Measurements from ENCODE around the gene CELSR1. TPM values are rescaled to one million over a fixed set of nuclear protein-coding genes. Genes with fewer than 3 reads are reported as not detected.

The CELSR1 gene
- total and polyA plus RNA-seq, 3 experiments from 2014 or later, result 0.15 to 0.33 (median 0.30) TPM

DNA sequence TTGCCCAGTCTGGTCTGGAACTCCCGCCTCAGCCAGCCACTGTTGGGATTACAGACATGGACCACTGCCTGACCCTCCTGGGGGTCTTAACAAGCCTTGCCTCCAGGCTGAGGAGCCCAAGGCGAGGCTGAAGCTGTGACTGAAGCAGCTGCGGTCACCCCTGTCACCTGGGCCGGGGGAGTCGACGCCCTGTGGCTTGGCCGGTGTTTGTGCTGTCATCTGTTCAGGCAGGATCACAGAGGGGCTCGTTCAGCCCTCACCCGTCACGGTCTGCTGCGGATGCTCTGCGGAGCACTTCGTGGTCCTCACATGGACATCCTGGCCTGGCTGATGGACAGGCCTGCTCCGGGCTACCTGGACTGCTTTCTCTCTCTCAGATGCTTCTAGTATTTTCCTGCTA is 178.1 kb downstream of the CELSR1 start:
- H3K36me3 Mint-ChIP-seq, result peaks cover 0 to 32% (median 1%) of the 10 kb centered on the region in 3 donors
- POLR2A ChIA-PET, result no interaction called here
- Histone ChIP-seq H3K27ac (ENCODE audit: low read depth, low read length) (no peak overlapping the region), H3K27me3 (ENCODE audit: insufficient read depth, low read length, poor library complexity, severe bottlenecking) (no peaks in the 10 kb centered on the region), H3K4me1 (ENCODE audit: insufficient read depth, low read length) (no peaks in the 10 kb centered on the region), H3K9me3 (ENCODE audit: low read length) (no peaks in the 10 kb centered on the region), H3K36me3 (ENCODE audit: insufficient read depth, low read length) (no peaks in the 10 kb centered on the region), H3K4me3 (ENCODE audit: low read length) (no peak overlapping the region)
- DNase-seq, result no peak
- peaks cover 0 to 4% (median 3%) of the 10 kb centered on the region in 3 donors for H3K4me1 Mint-ChIP-seq
- H3K27ac Mint-ChIP-seq, result peak overlapping the region in 2 of 8 donors; percentile 42 to 54
- no peak overlapping the region for H3K4me3 Mint-ChIP-seq
- H3K27me3 Mint-ChIP-seq, result peaks cover 0 to 3% of the 10 kb centered on the region in 2 donors
- CTCF ChIA-PET, result interaction anchor here (4.9 kb wide), 1 partner anchor 8 kb away, joined by 18 read pairs; no protein-coding TSS in a partner anchor
- H3K9me3 Mint-ChIP-seq, result no peaks in the 10 kb centered on the region

DNA sequence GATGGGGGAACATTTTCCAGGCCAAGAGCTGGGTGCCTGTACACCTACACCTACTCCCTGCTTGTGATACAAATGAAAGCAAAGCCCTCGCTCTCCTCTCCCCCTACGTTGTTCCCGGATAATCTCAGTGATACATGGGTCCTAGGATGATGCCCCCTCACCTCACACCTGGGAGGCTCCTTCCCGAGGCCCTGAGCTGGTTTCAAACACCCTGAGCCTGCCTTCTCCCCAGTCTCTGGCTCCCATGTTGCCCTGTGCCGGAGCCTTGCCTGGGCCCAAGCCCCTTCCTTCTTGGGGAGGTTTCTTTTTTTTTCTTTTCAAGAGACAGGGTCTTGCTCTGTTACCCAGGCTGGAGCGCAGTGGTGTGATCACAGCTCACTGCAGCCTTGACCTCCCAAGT is 178.7 kb downstream of the CELSR1 start:
- no peak for DNase-seq
- Histone ChIP-seq H3K27me3 (ENCODE audit: insufficient read depth, low read length, poor library complexity, severe bottlenecking) (no peaks in the 10 kb centered on the region), H3K36me3 (ENCODE audit: insufficient read depth, low read length) (peaks cover 5% of the 10 kb centered on the region), H3K4me1 (ENCODE audit: insufficient read depth, low read length) (no peaks in the 10 kb centered on the region), H3K9me3 (ENCODE audit: low read length) (no peaks in the 10 kb centered on the region), H3K4me3 (ENCODE audit: low read length) (no peak overlapping the region), H3K27ac (ENCODE audit: low read depth, low read length) (no peak overlapping the region)
- CTCF ChIA-PET, result interaction anchor here (0.8 to 4.9 kb wide), 2 partner anchors 9 to 183 kb away, joined by 4 to 18 read pairs; no protein-coding TSS in a partner anchor
- peaks cover 0 to 3% of the 10 kb centered on the region in 2 donors for H3K27me3 Mint-ChIP-seq
- no peak overlapping the region for H3K4me3 Mint-ChIP-seq
- POLR2A ChIA-PET, result no interaction called here
- H3K27ac Mint-ChIP-seq, result peak overlapping the region in 1 of 8 donors; percentile 42
- peaks cover 0 to 38% (median 1%) of the 10 kb centered on the region in 3 donors for H3K36me3 Mint-ChIP-seq
- no peaks in the 10 kb centered on the region for H3K9me3 Mint-ChIP-seq
- peaks cover 0 to 4% (median 3%) of the 10 kb centered on the region in 3 donors for H3K4me1 Mint-ChIP-seq

DNA sequence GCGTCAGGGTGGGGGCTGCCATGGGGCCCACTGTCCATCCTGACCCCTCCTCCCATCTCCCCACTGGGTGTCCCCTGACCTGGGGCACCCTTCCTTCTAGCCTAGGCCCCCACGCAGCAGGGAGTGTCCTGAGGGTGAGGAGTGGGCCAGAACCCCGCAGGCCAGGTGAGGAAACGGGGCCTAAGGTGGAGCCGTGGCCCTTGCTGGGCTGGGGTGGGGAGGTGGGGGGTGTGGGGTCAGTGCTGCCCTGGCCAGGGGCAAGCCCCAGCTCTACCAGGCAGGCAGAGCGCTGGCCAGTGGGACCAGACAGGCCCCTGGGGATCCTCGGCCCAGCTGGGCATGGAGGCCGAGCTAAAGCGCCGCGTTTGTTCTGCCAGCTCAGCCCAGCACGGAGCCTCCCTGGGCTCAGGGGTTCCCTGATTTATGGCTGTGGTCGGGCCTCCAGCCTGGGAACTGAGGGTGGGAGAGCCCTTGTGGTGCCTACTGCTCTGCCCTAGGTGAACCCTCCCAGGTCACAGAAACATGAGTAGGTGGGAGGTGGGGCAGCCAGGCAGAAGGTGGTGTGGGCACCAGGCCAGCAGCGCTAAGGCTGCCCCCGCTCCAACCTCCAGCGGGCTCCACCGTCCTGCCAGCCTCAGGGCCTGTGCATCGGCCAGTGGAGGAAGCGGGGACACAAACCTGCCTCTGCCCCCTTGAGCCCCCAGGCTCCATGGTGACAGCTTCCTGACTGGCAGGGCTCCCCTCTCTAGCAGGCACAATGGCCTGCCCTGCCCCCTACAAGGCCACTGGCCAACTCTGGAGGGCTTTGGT is 179.5 kb downstream of the CELSR1 start:
- no peaks in the 10 kb centered on the region for H3K9me3 ChIP-seq (ENCODE audit: low read length)
- H3K36me3 ChIP-seq (ENCODE audit: insufficient read depth, low read length), result peaks cover 12% of the 10 kb centered on the region
- Mint-ChIP-seq H3K27me3 (peaks cover 0 to under 1% of the 10 kb centered on the region in 2 donors), H3K4me1 (peaks cover 0 to 4% (median 3%) of the 10 kb centered on the region in 3 donors), H3K27ac (peak overlapping the region in 1 of 8 donors; percentile 33), H3K4me3 (no peak overlapping the region), H3K36me3 (peaks cover 0 to 45% (median 3%) of the 10 kb centered on the region in 3 donors), H3K9me3 (no peaks in the 10 kb centered on the region)
- no peak for DNase-seq
- no peak overlapping the region for H3K4me3 ChIP-seq (ENCODE audit: low read length)
- no peaks in the 10 kb centered on the region for H3K27me3 ChIP-seq (ENCODE audit: insufficient read depth, low read length, poor library complexity, severe bottlenecking)
- no peaks in the 10 kb centered on the region for H3K4me1 ChIP-seq (ENCODE audit: insufficient read depth, low read length)
- ChIA-PET CTCF (interaction anchor here (0.8 to 4.9 kb wide), 2 partner anchors 10 to 184 kb away, joined by 4 to 18 read pairs; no protein-coding TSS in a partner anchor), POLR2A (no interaction called here)
- no peak overlapping the region for H3K27ac ChIP-seq (ENCODE audit: low read depth, low read length)

DNA sequence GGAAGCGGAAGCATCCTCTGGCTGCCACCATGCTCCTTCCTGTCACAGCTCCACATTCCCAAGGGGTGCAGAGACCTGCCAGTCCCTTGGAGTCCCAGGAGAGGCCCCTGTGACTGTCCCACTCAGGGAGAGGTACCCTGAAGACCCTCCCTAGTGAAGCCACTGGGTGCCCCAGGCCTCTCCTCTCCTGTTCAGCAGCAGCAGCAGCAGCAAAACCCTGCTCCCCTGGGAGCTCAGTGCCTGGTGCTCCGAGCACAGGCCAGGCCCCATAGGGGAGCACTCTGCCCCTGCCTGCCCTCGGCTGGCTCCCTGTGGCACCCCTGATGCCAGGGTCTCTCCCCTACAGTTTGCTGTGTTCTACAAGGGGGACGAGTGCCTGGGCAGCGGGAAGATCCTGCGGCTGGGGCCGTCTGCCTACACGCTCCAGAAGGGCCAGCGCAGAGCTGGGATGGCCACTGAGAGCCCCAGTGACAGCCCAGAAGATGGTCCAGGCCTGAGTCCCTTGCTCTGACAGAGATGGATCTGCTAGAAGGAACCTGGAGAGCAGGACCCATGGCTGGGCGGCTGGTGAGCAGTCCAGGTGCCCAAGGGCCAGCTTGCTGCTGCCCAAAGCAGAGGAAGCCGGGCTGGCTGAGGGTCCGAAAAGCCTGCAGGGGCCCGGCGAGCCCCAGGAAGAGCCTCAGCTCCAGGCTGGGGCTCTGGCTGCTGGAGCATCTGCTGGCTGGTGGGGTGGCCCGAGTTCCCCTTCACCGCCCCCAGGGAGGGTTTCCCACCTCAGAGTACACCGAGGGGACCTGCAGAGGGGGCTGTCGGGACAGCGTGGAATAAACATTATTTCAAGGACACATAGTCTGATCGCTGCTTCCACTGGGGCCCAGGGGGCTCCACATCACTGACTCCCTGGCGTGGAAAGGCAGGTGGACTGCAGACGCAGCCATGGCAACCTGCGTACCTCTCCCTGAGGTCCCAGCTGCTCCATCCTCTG is 180.6 kb downstream of the CELSR1 start:
- H3K27me3 ChIP-seq (ENCODE audit: insufficient read depth, low read length, poor library complexity, severe bottlenecking), result no peaks in the 10 kb centered on the region
- H3K36me3 ChIP-seq (ENCODE audit: insufficient read depth, low read length), result peaks cover 21% of the 10 kb centered on the region
- no peaks in the 10 kb centered on the region for H3K4me1 ChIP-seq (ENCODE audit: insufficient read depth, low read length)
- no peaks in the 10 kb centered on the region for H3K9me3 ChIP-seq (ENCODE audit: low read length)
- Mint-ChIP-seq H3K9me3 (no peaks in the 10 kb centered on the region), H3K36me3 (peaks cover 0 to 56% (median 7%) of the 10 kb centered on the region in 3 donors), H3K4me1 (peaks cover 0 to 1% (median 0%) of the 10 kb centered on the region in 3 donors), H3K27me3 (no peaks in the 10 kb centered on the region), H3K27ac (peak overlapping the region in 1 of 8 donors; percentile 58), H3K4me3 (no peak overlapping the region)
- no peak for DNase-seq
- ChIA-PET POLR2A (no interaction called here), CTCF (interaction anchor here (1.4 to 4.9 kb wide), 3 partner anchors 11 to 185 kb away, joined by 4 to 18 read pairs (median 7); no protein-coding TSS in a partner anchor)
- no peak overlapping the region for H3K27ac ChIP-seq (ENCODE audit: low read depth, low read length)
- no peak overlapping the region for H3K4me3 ChIP-seq (ENCODE audit: low read length)

DNA sequence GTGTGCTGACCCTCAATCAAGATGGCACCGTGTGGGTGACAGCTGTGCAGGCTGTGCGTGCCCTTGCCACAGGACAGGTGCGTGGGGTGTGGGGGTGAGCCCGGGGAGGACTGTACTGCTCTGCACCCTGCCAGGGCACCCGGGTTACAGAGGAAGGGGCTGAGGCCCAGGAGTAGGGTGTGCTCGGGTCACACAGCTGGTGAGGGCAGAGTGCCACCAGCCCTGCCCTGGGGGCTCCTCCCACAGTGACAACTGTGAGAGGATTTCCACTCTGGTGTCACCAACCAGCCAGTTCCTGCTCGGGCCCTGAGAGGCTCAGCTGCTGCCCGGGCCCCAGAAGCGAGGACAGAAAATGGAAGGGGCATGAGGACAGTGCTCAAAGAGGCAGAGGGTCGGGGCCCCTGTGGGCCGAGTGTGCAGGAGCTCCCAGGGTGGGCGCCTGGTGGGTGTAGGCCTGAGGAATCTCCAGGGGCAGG is 181.4 kb downstream of the CELSR1 start:
- H3K4me1 ChIP-seq (ENCODE audit: insufficient read depth, low read length), result no peaks in the 10 kb centered on the region
- H3K9me3 Mint-ChIP-seq, result no peaks in the 10 kb centered on the region
- peak overlapping the region in 1 of 8 donors; percentile 22 for H3K27ac Mint-ChIP-seq
- H3K36me3 ChIP-seq (ENCODE audit: insufficient read depth, low read length), result peaks cover 21% of the 10 kb centered on the region
- DNase-seq, result no peak
- H3K4me1 Mint-ChIP-seq, result peaks cover 0 to 1% (median 0%) of the 10 kb centered on the region in 3 donors
- no peak overlapping the region for H3K27ac ChIP-seq (ENCODE audit: low read depth, low read length)
- H3K36me3 Mint-ChIP-seq, result peaks cover 0 to 64% (median 7%) of the 10 kb centered on the region in 3 donors
- CTCF ChIA-PET, result interaction anchor here (1.4 to 4.9 kb wide), 3 partner anchors 11 to 186 kb away, joined by 4 to 18 read pairs (median 7); no protein-coding TSS in a partner anchor
- no peak overlapping the region for H3K4me3 Mint-ChIP-seq
- no peaks in the 10 kb centered on the region for H3K9me3 ChIP-seq (ENCODE audit: low read length)
- no peaks in the 10 kb centered on the region for H3K27me3 Mint-ChIP-seq
- POLR2A ChIA-PET, result no interaction called here
- H3K27me3 ChIP-seq (ENCODE audit: insufficient read depth, low read length, poor library complexity, severe bottlenecking), result no peaks in the 10 kb centered on the region
- no peak overlapping the region for H3K4me3 ChIP-seq (ENCODE audit: low read length)

DNA sequence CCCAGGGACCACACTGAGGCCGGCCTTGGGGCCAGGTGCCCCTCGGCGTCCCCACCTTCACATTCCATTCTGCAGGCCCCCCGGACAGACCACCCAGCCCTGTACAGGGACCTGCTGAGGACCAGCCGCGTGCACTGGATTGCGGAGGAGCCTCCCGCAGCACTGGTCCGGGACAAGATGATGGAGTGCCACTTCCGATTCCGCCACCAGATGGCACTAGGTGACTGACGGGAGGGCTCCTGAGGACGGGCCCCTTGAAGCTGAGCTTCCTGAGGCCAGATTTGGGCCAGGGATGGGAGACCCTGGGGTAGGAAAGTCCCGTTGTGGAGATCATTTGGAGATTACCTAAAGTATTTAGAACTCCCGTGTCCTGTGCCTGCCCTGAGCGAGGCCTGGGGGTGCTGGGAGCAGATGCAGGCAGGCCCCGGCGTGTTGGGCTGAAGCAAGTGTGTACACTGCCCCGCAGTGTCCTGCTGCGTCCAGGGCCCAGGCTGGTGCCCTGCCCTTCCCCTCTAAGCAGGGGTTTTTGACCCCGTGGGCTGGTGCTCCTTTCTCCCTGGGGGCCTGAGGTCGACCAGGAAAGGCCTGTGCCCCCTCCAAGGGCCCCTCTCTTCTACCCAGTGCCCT is 181.9 kb downstream of the CELSR1 start:
- Histone ChIP-seq H3K27me3 (ENCODE audit: insufficient read depth, low read length, poor library complexity, severe bottlenecking) (no peaks in the 10 kb centered on the region), H3K27ac (ENCODE audit: low read depth, low read length) (no peak overlapping the region), H3K36me3 (ENCODE audit: insufficient read depth, low read length) (peaks cover 22% of the 10 kb centered on the region), H3K9me3 (ENCODE audit: low read length) (no peaks in the 10 kb centered on the region), H3K4me3 (ENCODE audit: low read length) (no peak overlapping the region), H3K4me1 (ENCODE audit: insufficient read depth, low read length) (no peaks in the 10 kb centered on the region)
- peak; percentile 45 to 69 (median 53) for DNase-seq
- peaks cover 0 to 1% (median 0%) of the 10 kb centered on the region in 3 donors for H3K4me1 Mint-ChIP-seq
- peak overlapping the region in 2 of 8 donors; percentile 46 to 89 for H3K27ac Mint-ChIP-seq
- CTCF ChIA-PET, result interaction anchor here (1.4 to 4.9 kb wide), 3 partner anchors 12 to 186 kb away, joined by 4 to 18 read pairs (median 7); no protein-coding TSS in a partner anchor
- H3K4me3 Mint-ChIP-seq, result no peak overlapping the region
- H3K27me3 Mint-ChIP-seq, result no peaks in the 10 kb centered on the region
- POLR2A ChIA-PET, result no interaction called here
- H3K36me3 Mint-ChIP-seq, result peaks cover 0 to 69% (median 7%) of the 10 kb centered on the region in 3 donors
- no peaks in the 10 kb centered on the region for H3K9me3 Mint-ChIP-seq

DNA sequence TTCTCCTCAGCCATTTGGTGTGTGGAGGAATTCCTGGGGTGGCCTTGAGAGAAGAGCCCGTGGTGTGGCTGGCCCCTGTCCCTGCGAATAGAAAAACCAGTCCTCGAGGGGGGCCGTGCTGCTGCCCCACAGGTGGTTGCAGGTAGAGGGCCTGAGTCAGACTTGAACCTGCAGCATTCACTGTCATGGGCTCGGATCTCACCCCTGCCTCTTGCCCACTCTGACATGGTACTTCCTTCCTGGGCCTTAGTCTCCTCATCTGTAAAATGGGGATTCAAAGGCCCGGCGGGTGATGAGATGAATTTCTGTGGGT is 182.5 kb downstream of the CELSR1 start:
- ChIA-PET CTCF (interaction anchor here (1.6 to 4.9 kb wide), 2 partner anchors 13 to 187 kb away, joined by 7 to 18 read pairs; no protein-coding TSS in a partner anchor), POLR2A (no interaction called here)
- H3K4me3 Mint-ChIP-seq, result no peak overlapping the region
- peaks cover 0 to 1% (median 0%) of the 10 kb centered on the region in 3 donors for H3K4me1 Mint-ChIP-seq
- Histone ChIP-seq H3K27ac (ENCODE audit: low read depth, low read length) (no peak overlapping the region), H3K27me3 (ENCODE audit: insufficient read depth, low read length, poor library complexity, severe bottlenecking) (no peaks in the 10 kb centered on the region), H3K4me3 (ENCODE audit: low read length) (no peak overlapping the region), H3K9me3 (ENCODE audit: low read length) (no peaks in the 10 kb centered on the region), H3K4me1 (ENCODE audit: insufficient read depth, low read length) (no peaks in the 10 kb centered on the region), H3K36me3 (ENCODE audit: insufficient read depth, low read length) (peaks cover 28% of the 10 kb centered on the region)
- H3K36me3 Mint-ChIP-seq, result peaks cover 0 to 75% (median 9%) of the 10 kb centered on the region in 3 donors
- no peak for DNase-seq
- H3K27me3 Mint-ChIP-seq, result no peaks in the 10 kb centered on the region
- H3K27ac Mint-ChIP-seq, result peak overlapping the region in 1 of 8 donors; percentile 38
- H3K9me3 Mint-ChIP-seq, result no peaks in the 10 kb centered on the region
